ENCODE measurements around the gene CNGB1.

DNA sequence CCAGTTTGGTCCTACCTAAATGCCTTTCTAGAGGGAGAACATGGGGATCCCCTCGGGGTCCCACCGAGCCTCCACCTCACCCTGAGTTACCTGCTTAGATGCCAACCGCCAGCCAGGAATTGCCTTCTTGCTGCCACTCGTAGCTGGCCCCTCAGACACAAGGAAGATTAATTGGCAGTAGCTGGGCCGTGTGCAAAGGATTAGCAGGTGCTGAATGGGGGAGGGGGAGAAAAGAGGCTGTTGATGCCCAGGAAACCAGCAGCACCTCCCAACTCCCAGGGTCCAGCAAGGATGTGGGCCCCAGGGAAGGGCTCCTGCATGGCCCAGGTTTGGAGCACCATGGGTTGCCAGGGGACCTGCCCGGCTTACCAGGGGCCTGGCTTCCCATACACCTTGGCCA lies at the start of gene CNGB1:
- no peak for TF ChIP-seq POLR2AphosphoS5 (IDR thresholded peaks at IDR 0.05)
- TF ChIP-seq, protein P1, sequence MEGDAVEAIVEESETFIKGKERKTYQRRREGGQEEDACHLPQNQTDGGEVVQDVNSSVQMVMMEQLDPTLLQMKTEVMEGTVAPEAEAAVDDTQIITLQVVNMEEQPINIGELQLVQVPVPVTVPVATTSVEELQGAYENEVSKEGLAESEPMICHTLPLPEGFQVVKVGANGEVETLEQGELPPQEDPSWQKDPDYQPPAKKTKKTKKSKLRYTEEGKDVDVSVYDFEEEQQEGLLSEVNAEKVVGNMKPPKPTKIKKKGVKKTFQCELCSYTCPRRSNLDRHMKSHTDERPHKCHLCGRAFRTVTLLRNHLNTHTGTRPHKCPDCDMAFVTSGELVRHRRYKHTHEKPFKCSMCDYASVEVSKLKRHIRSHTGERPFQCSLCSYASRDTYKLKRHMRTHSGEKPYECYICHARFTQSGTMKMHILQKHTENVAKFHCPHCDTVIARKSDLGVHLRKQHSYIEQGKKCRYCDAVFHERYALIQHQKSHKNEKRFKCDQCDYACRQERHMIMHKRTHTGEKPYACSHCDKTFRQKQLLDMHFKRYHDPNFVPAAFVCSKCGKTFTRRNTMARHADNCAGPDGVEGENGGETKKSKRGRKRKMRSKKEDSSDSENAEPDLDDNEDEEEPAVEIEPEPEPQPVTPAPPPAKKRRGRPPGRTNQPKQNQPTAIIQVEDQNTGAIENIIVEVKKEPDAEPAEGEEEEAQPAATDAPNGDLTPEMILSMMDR (IDR thresholded peaks at IDR 0.05): no peak

Measured in prostate gland (tissue), 2 donors.